GM12878 (cell line): ENCODE data around the gene SNAP23. TPM values are rescaled to one million over a fixed set of nuclear protein-coding genes. Genes with fewer than 3 reads are reported as not detected.

ENCODE experiments used
- CREM ChIP-seq: IDR thresholded peaks from 2 replicates; pipeline ENCODE4 v1.6.1; 2014; ENCODE audit warnings: antibody characterized with exemption, low read depth
- EZH2 ChIP-seq: IDR thresholded peaks from 2 replicates; pipeline ENCODE4 v1.6.1; 2012; ENCODE audit warnings: low read depth, mild to moderate bottlenecking, control low read depth, inconsistent platforms, low read length, borderline replicate concordance; ENCODE audit not compliant: control insufficient read depth
- FOXM1 ChIP-seq: IDR thresholded peaks from 2 replicates; pipeline ENCODE4 v1.6.1; 2012; ENCODE audit warnings: low read depth, mild to moderate bottlenecking, inconsistent platforms, low read length, moderate library complexity
- GABPA ChIP-seq: IDR thresholded peaks from 2 replicates; pipeline ENCODE4 v1.6.1; 2014; ENCODE audit warnings: antibody characterized with exemption, low read depth, mild to moderate bottlenecking, inconsistent platforms
- MTA3 ChIP-seq: IDR thresholded peaks from 2 replicates; pipeline ENCODE4 v1.6.1; 2012; ENCODE audit warnings: low read length, inconsistent platforms, borderline replicate concordance
- MYB ChIP-seq: fragments of 150-350 bp; IDR thresholded peaks from 2 replicates; pipeline ENCODE4 v1.6.1; 2014; ENCODE audit warnings: mild to moderate bottlenecking, low read depth, low read length, borderline replicate concordance
- NBN ChIP-seq: fragments of 450-650 bp; IDR thresholded peaks from 2 replicates; pipeline ENCODE4 v1.6.1; 2016
- NFXL1 ChIP-seq: fragments of 450-650 bp; IDR thresholded peaks from 2 replicates; pipeline ENCODE4 v1.6.1; 2017; ENCODE audit warnings: antibody characterized with exemption, mild to moderate bottlenecking, borderline replicate concordance
- RBBP5 ChIP-seq: fragments of 200-600 bp; sonication (generic); conservative IDR thresholded peaks from 2 replicates; pipeline ENCODE4 v1.6.1; 2016
- SKIL ChIP-seq: fragments of 450-650 bp; IDR thresholded peaks from 2 replicates; pipeline ENCODE4 v1.6.1; 2017; ENCODE audit warnings: mild to moderate bottlenecking, low read depth, inconsistent platforms; ENCODE audit not compliant: poor library complexity, severe bottlenecking
- SMAD1 ChIP-seq: fragments of 450-650 bp; IDR thresholded peaks from 2 replicates; pipeline ENCODE4 v1.6.1; 2018; ENCODE audit warnings: mild to moderate bottlenecking, low read depth; ENCODE audit not compliant: partially characterized antibody
- polyA plus RNA-seq, 11 experiments: library from polyadenylated mRNA; depleted of rRNA in 4 of 11; unstranded in 6 of 11; stranded (reverse) in 5 of 11; fragments of >200 nt; fragmentation: Nextera tagmentation in 4 of 11; fragmentation: Illumina TruSeq in 1 of 11; extraction: Ambion mirVana in 4 of 11; extraction: Trizol in 1 of 11; gene quantifications; 1 replicate in 1 of 11; 2 replicates in 10 of 11; pipeline versions ENCODE4 v1.2.1 to v1.2.3, GENCODE V29; 2011 to 2016; ENCODE audit warnings: inconsistent platforms in 2 of 11, missing spikeins in 2 of 11, low read depth in 1 of 11
- total RNA-seq, 4 experiments: library from RNA; depleted of rRNA in 3 of 4; stranded (reverse); fragments of >200 nt in 3 of 4; fragmentation: Illumina TruSeq in 1 of 4; extraction: Trizol in 1 of 4; gene quantifications; 2 replicates each; pipeline versions ENCODE4 v1.2.1 to v1.2.3, GENCODE V29; 2013 to 2021
- TF ChIP-seq, protein P1 (sequence below): fragments of 450-650 bp; IDR thresholded peaks from 2 replicates; pipeline ENCODE4 v1.6.1; 2017; ENCODE audit warnings: antibody characterized with exemption, mild to moderate bottlenecking, moderate library complexity

Gene SNAP23
- total and polyA plus RNA-seq, 10 of the 15 experiments (the other 5 are each of a cell fraction or from before 2014, with no cell fraction given) = 51.9 to 127 (median 74.6) TPM

DNA sequence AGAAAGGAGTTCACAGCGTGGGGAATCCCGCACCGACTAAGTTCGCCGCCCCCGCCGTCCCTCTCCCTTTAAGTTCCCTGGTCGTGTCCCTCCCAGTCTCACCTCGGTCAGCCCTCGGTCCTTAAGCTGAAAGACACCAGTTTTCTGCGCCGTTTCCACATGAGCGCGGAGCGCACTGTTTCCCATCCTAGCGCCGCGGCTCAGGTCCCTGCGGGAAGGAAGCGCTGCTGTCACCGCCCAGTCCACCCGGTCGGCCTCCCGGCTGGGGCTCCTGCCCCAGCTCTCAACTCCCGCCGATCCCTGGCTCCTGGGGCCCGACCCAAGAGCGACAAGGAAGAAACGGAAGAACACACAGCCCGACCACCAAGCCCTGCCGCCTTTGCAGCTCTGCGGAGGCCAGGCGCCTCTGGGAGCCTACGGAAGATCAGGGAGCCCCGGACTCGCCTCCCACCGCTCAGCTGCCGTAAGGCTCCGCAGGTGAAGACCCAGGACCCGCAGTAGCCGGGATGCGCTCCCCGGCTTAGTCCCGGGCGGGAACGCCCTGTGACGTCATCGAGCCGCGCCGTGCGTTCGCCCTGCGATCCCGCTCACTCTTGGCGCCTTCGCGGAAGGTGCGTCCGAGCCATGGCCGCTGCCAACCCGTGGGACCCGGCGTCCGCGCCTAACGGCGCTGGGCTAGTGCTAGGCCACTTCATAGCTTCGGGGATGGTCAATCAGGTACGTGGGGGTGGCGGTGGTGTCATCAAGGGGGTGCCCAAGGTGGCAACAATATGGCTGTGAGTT lies 53.0 kb downstream of the SNAP23 start, which contains the start of the genes HAUS2 and LRRC57 (continued):
- TF ChIP-seq EZH2 (no peak), MYB (no peak), GABPA (no peak), NFXL1 (no peak), RBBP5 (no peak), FOXM1 (no peak), SMAD1 (no peak), NBN (peak; percentile 100), MTA3 (no peak), CREM (peak; percentile 99), SKIL (no peak)
- TF ChIP-seq, protein P1, sequence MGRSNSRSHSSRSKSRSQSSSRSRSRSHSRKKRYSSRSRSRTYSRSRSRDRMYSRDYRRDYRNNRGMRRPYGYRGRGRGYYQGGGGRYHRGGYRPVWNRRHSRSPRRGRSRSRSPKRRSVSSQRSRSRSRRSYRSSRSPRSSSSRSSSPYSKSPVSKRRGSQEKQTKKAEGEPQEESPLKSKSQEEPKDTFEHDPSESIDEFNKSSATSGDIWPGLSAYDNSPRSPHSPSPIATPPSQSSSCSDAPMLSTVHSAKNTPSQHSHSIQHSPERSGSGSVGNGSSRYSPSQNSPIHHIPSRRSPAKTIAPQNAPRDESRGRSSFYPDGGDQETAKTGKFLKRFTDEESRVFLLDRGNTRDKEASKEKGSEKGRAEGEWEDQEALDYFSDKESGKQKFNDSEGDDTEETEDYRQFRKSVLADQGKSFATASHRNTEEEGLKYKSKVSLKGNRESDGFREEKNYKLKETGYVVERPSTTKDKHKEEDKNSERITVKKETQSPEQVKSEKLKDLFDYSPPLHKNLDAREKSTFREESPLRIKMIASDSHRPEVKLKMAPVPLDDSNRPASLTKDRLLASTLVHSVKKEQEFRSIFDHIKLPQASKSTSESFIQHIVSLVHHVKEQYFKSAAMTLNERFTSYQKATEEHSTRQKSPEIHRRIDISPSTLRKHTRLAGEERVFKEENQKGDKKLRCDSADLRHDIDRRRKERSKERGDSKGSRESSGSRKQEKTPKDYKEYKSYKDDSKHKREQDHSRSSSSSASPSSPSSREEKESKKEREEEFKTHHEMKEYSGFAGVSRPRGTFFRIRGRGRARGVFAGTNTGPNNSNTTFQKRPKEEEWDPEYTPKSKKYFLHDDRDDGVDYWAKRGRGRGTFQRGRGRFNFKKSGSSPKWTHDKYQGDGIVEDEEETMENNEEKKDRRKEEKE = no peak
